HepG2 (cell line): ENCODE measurements around the gene GABARAPL2. TPM values are rescaled to one million over a fixed set of nuclear protein-coding genes. Genes with fewer than 3 reads are reported as not detected.

Experiments
- ATF1 ChIP-seq: IDR thresholded peaks from 2 replicates; pipeline ENCODE4 v1.6.1; 2016; ENCODE audit warnings: mild to moderate bottlenecking, control low read depth
- BATF2 ChIP-seq: sonication (generic); formaldehyde crosslinking; IDR thresholded peaks from 2 replicates; pipeline ENCODE4 v1.8.0; 2022; ENCODE audit warnings: mild to moderate bottlenecking, missing genetic modification reagents, moderate library complexity
- CREM ChIP-seq, 2 experiments: sonication (generic) in 1 of 2; formaldehyde crosslinking in 1 of 2; IDR thresholded peaks; 2 replicates each; pipeline versions ENCODE4 v1.4.0 to v1.6.1; 2016 to 2020; ENCODE audit warnings: antibody characterized with exemption in 1 of 2, mild to moderate bottlenecking in 1 of 2, missing genetic modification reagents in 1 of 2
- FOXK1 ChIP-seq: sonication (generic); formaldehyde crosslinking; IDR thresholded peaks from 2 replicates; pipeline ENCODE4 v1.4.0; 2020; ENCODE audit warnings: low read depth, missing genetic modification reagents, borderline replicate concordance
- GFI1 ChIP-seq: sonication (generic); formaldehyde crosslinking; IDR thresholded peaks from 2 replicates; pipeline ENCODE4 v1.5.0; 2020; ENCODE audit warnings: missing genetic modification reagents, mild to moderate bottlenecking, borderline replicate concordance
- KDM5A ChIP-seq: fragments of 200-600 bp; sonication (generic); IDR thresholded peaks from 2 replicates; pipeline ENCODE4 v1.7.0; 2018; ENCODE audit warnings: antibody characterized with exemption, mild to moderate bottlenecking, low read length, borderline replicate concordance
- MAFF ChIP-seq: IDR thresholded peaks from 2 replicates; pipeline ENCODE4 v1.6.1; 2011; ENCODE audit warnings: low read depth, low read length, improper control_type of control experiment
- NFYB ChIP-seq: sonication (generic); formaldehyde crosslinking; IDR thresholded peaks from 2 replicates; pipeline ENCODE4 v1.4.0; 2020; ENCODE audit warnings: missing genetic modification reagents
- PCBP1 ChIP-seq: fragments of 200-400 bp; formaldehyde crosslinking; IDR thresholded peaks from 2 replicates; pipeline ENCODE4 v1.6.1; 2017; ENCODE audit warnings: mild to moderate bottlenecking, low read depth, low read length, borderline replicate concordance
- REPIN1 ChIP-seq: sonication (generic); formaldehyde crosslinking; IDR thresholded peaks from 2 replicates; pipeline ENCODE4 v1.8.0; 2022; ENCODE audit warnings: missing genetic modification reagents, low read depth, mild to moderate bottlenecking, borderline replicate concordance
- SAP130 ChIP-seq: IDR thresholded peaks from 2 replicates; pipeline ENCODE4 v1.6.1; 2016; ENCODE audit warnings: low read depth
- SRF ChIP-seq: IDR thresholded peaks from 2 replicates; pipeline ENCODE4 v1.6.1; 2011; ENCODE audit warnings: mild to moderate bottlenecking, low read depth, low read length, moderate library complexity
- ZNF232 ChIP-seq: sonication (generic); formaldehyde crosslinking; IDR thresholded peaks from 2 replicates; pipeline ENCODE4 v1.4.0; 2020; ENCODE audit warnings: missing genetic modification reagents, borderline replicate concordance
- ZSCAN29 ChIP-seq: sonication (generic); formaldehyde crosslinking; conservative IDR thresholded peaks from 2 replicates; pipeline ENCODE4 v1.4.0; 2020; ENCODE audit warnings: mild to moderate bottlenecking, missing genetic modification reagents
- ZSCAN5A ChIP-seq: sonication (generic); formaldehyde crosslinking; IDR thresholded peaks from 2 replicates; pipeline ENCODE4 v1.8.0; 2022; ENCODE audit warnings: mild to moderate bottlenecking, missing genetic modification reagents, borderline replicate concordance
- polyA plus RNA-seq, 8 experiments: library from polyadenylated mRNA; depleted of rRNA in 3 of 8; stranded (reverse) in 7 of 8; unstranded in 1 of 8; fragments of >200 nt; fragmentation: Illumina TruSeq in 4 of 8; extraction: Trizol in 4 of 8; gene quantifications; 2 replicates each; pipeline versions ENCODE4 v1.2.1 to v1.2.3, GENCODE V29; 2011 to 2016; ENCODE audit warnings: low read depth in 4 of 8, missing spikeins in 1 of 8, mixed read lengths in 1 of 8; ENCODE audit not compliant: insufficient read depth in 1 of 8
- total RNA-seq, 5 experiments: library from RNA; depleted of rRNA; stranded (reverse); fragments of >200 nt; fragmentation: Illumina TruSeq; extraction: Trizol; gene quantifications; 2 replicates each; pipeline ENCODE4 v1.2.3, GENCODE V29; 2016; ENCODE audit warnings: low read depth in 1 of 5
- TF ChIP-seq, protein P1 (sequence below): fragments of 450-650 bp; IDR thresholded peaks from 2 replicates; pipeline ENCODE4 v1.6.1; 2017; ENCODE audit warnings: mild to moderate bottlenecking
- TF ChIP-seq, protein P2 (sequence below): IDR thresholded peaks from 2 replicates; pipeline ENCODE4 v1.6.1; 2012; ENCODE audit warnings: low read depth, low read length, improper control_type of control experiment

The GABARAPL2 gene
- total and polyA plus RNA-seq, 2 of the 13 experiments (the other 11 are each of a cell fraction or from before 2014, with no cell fraction given): 76.4 to 83.0 TPM

GRCh38 chr16:75555213-75555706, 10.9 kb upstream of the GABARAPL2 start (continued):
- TF ChIP-seq ZSCAN5A (CRISPR knock-in tag) (0 out of 2 replicates have a peak, but pooled peaks have one; percentile 2), ATF1 (CRISPR knock-in tag) (peak; percentile 91), ZNF232 (CRISPR knock-in tag) (no peak), CREM (IDR thresholded peaks at IDR 0.05) (peak; percentile 89), CREM (CRISPR knock-in tag; IDR thresholded peaks at IDR 0.05) (no peak), SRF (no peak), KDM5A (peak; percentile 69; the same call in 1 of the 2 replicates), NFYB (CRISPR knock-in tag) (peak; percentile 72), REPIN1 (CRISPR knock-in tag) (0 out of 2 replicates have a peak, but pooled peaks have one; percentile 4), FOXK1 (CRISPR knock-in tag) (peak; percentile 43; the same call in 1 of the 2 replicates), MAFF (0 out of 2 replicates have a peak, but pooled peaks have one; percentile 8), ZSCAN29 (CRISPR knock-in tag) (peak; percentile 50; the same call in 1 of the 2 replicates), PCBP1 (peak; percentile 71; the same call in 1 of the 2 replicates), BATF2 (no peak), GFI1 (no peak), SAP130 (CRISPR knock-in tag) (peak; percentile 79)
- TF ChIP-seq, protein P1, sequence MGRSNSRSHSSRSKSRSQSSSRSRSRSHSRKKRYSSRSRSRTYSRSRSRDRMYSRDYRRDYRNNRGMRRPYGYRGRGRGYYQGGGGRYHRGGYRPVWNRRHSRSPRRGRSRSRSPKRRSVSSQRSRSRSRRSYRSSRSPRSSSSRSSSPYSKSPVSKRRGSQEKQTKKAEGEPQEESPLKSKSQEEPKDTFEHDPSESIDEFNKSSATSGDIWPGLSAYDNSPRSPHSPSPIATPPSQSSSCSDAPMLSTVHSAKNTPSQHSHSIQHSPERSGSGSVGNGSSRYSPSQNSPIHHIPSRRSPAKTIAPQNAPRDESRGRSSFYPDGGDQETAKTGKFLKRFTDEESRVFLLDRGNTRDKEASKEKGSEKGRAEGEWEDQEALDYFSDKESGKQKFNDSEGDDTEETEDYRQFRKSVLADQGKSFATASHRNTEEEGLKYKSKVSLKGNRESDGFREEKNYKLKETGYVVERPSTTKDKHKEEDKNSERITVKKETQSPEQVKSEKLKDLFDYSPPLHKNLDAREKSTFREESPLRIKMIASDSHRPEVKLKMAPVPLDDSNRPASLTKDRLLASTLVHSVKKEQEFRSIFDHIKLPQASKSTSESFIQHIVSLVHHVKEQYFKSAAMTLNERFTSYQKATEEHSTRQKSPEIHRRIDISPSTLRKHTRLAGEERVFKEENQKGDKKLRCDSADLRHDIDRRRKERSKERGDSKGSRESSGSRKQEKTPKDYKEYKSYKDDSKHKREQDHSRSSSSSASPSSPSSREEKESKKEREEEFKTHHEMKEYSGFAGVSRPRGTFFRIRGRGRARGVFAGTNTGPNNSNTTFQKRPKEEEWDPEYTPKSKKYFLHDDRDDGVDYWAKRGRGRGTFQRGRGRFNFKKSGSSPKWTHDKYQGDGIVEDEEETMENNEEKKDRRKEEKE: no peak
- TF ChIP-seq, protein P2, sequence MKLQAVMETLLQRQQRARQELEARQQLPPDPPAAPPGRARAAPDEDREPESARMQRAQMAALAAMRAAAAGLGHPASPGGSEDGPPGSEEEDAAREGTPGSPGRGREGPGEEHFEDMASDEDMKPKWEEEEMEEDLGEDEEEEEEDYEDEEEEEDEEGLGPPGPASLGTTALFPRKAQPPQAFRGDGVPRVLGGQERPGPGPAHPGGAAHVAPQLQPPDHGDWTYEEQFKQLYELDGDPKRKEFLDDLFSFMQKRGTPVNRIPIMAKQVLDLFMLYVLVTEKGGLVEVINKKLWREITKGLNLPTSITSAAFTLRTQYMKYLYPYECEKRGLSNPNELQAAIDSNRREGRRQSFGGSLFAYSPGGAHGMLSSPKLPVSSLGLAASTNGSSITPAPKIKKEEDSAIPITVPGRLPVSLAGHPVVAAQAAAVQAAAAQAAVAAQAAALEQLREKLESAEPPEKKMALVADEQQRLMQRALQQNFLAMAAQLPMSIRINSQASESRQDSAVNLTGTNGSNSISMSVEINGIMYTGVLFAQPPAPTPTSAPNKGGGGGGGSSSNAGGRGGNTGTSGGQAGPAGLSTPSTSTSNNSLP: 0 out of 2 replicates have a peak, but pooled peaks have one; percentile 14
